Psoas muscle (tissue), 8 donors: ENCODE results near the gene KIF6. TPM values are rescaled to one million over a fixed set of nuclear protein-coding genes. Genes with fewer than 3 reads are reported as not detected.

Experiments
- ATAC-seq, 4 donors: fragments of 200-7000 bp; cut with Tn5 transposase; one replicate each; pipeline ENCODE4 v1.9.1; 2020; ENCODE audit warnings: moderate library complexity in 3 of 4, mild to moderate bottlenecking in 2 of 4
- DNase-seq, 2 donors: peaks; one replicate each; pipeline ENCODE4 v3.0.0-alpha.2; 2020
- H3K27ac ChIP-seq: fragments of 200-600 bp; one replicate; pipeline ENCODE4 v1.8.0; 2022
- H3K27me3 ChIP-seq, 3 donors: fragments of 200-600 bp in 1 of 3; one replicate each; pipeline versions ENCODE4 v1.6.1 to v1.8.0; 2013 to 2022; ENCODE audit warnings: low read length in 2 of 3, mild to moderate bottlenecking in 2 of 3, moderate library complexity in 1 of 3; ENCODE audit not compliant: insufficient read depth in 3 of 3
- H3K36me3 ChIP-seq, 2 donors: fragments of 200-600 bp in 1 of 2; one replicate each; pipeline versions ENCODE4 v1.6.1 to v1.8.0; 2013 to 2022; ENCODE audit warnings: low read depth in 1 of 2, mild to moderate bottlenecking in 1 of 2, moderate library complexity in 1 of 2; ENCODE audit not compliant: insufficient read depth in 1 of 2
- H3K4me1 ChIP-seq: fragments of 200-600 bp; one replicate; pipeline ENCODE4 v1.8.0; 2022
- H3K4me3 ChIP-seq: fragments of 200-600 bp; one replicate; pipeline ENCODE4 v1.8.0; 2022; ENCODE audit warnings: mild to moderate bottlenecking
- H3K9me3 ChIP-seq: fragments of 200-600 bp; one replicate; pipeline ENCODE4 v1.8.0; 2022
- WGBS, 3 donors: extraction: QIAGEN DNeasy Blood & Tissue Kit; methylation state at CpG; one replicate each; pipeline versions ENCODE4 v1.1.6 to v1.1.7; 2013; 5-methylcytosine and 5-hydroxymethylcytosine counted together
- intact Hi-C, 2 donors: fragments of 100-400 bp; cut with DNase I; formaldehyde crosslinking; loops; one replicate each; pipeline versions ENCODE4 v1.11.0 to v1.14.2; 2022
- polyA plus RNA-seq, 3 donors: library from polyadenylated mRNA; stranded (reverse); fragments of 200-250 nt; gene quantifications; one replicate each; pipeline ENCODE4 v1.2.3, GENCODE V29; 2013
- total RNA-seq, 4 donors: library from RNA; stranded (reverse); fragmentation: NEBNext Ultra II Directional in 2 of 4; extraction: Animal tissue kit (Norgen Biotek cat#: 25700) in 2 of 4; gene quantifications; one replicate each; pipeline versions ENCODE4 v1.2.1 to v1.2.4, GENCODE V29; 2021 to 2023
- TF ChIP-seq, protein P1 (sequence below): fragments of 200-600 bp; IDR thresholded peaks from one replicate; pipeline ENCODE4 v1.8.0; 2022; ENCODE audit warnings: antibody characterized with exemption
- donor health status: healthy with polysubstance abuse.
- donor health status: DM: no; HTN: no; CAD: no; lungs with moderate emphysema.
- donor health status: Bipolar disorder and iron deficiency.
- donor health status: healthy.
- donor health status: DM: yes; HTN: yes; CAD: no.
- donor health status: DM: no; HTN: no; CAD: no.
- donor health status: DM: no; HTN: no; CAD: no.
- donor health status: DM: yes; HTN: yes; CAD: no.

KIF6 gene
- total and polyA plus RNA-seq, 7 donors = 0.03 to 0.17 (median 0.09) TPM; not detected in 2

- intact Hi-C loops = no loop called here
- DNase-seq = no peak
These were observed 167.1 kb downstream of the KIF6 start for GRCh38 chr6:39558079-39558478.

DNA sequence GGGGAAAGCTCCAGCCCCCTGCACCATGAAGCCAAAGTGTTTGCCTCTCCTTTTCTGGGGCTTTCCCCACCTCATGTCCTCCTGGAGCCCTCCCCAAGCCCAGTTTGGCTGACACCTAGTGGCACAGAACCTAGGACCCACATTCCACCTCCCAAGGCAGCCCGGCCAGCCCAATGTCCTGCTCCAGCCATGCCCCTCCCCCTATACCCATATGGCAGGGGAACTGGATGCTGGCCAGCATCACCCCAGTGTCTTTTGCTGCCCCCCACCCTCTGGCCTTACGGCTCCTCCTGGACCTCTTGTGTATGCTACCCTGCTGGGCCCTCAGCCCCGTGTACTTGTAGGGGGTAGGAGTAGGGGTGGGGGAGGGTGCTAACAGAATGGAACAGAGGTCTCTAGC, 170.1 kb downstream of the KIF6 start:
- no peaks in the 10 kb centered on the region for H3K36me3 ChIP-seq
- H3K4me1 ChIP-seq = no peaks in the 10 kb centered on the region
- intact Hi-C loops = no loop called here
- 70 to 78% (median 78%) methylated on average over 3 of the region's 3 CpGs for WGBS, 3 donors
- no peak overlapping the region for H3K4me3 ChIP-seq
- TF ChIP-seq, protein P1, sequence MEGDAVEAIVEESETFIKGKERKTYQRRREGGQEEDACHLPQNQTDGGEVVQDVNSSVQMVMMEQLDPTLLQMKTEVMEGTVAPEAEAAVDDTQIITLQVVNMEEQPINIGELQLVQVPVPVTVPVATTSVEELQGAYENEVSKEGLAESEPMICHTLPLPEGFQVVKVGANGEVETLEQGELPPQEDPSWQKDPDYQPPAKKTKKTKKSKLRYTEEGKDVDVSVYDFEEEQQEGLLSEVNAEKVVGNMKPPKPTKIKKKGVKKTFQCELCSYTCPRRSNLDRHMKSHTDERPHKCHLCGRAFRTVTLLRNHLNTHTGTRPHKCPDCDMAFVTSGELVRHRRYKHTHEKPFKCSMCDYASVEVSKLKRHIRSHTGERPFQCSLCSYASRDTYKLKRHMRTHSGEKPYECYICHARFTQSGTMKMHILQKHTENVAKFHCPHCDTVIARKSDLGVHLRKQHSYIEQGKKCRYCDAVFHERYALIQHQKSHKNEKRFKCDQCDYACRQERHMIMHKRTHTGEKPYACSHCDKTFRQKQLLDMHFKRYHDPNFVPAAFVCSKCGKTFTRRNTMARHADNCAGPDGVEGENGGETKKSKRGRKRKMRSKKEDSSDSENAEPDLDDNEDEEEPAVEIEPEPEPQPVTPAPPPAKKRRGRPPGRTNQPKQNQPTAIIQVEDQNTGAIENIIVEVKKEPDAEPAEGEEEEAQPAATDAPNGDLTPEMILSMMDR = no peak
- no peaks in the 10 kb centered on the region for H3K27me3 ChIP-seq
- ATAC-seq = no peak
- no peaks in the 10 kb centered on the region for H3K9me3 ChIP-seq
- no peak overlapping the region for H3K27ac ChIP-seq
- no peak for DNase-seq

More at GRCh38 chr6:39558079-39558478, 167.1 kb downstream of the KIF6 start:
- TF ChIP-seq, protein P1 = no peak
- Histone ChIP-seq H3K9me3 (no peaks in the 10 kb centered on the region), H3K27me3 (no peaks in the 10 kb centered on the region), H3K4me3 (no peak overlapping the region), H3K4me1 (no peaks in the 10 kb centered on the region), H3K36me3 (no peaks in the 10 kb centered on the region), H3K27ac (no peak overlapping the region)
- WGBS, 3 donors = 45 to 54% (median 46%) methylated on average over 1 of the region's 1 CpG
- no peak for ATAC-seq

- WGBS, 3 donors = 70 to 75% (median 74%) methylated on average over 11 of the region's 11 CpGs
- Histone ChIP-seq H3K27ac (no peak overlapping the region), H3K27me3 (no peaks in the 10 kb centered on the region), H3K4me1 (no peaks in the 10 kb centered on the region), H3K36me3 (no peaks in the 10 kb centered on the region), H3K9me3 (no peaks in the 10 kb centered on the region), H3K4me3 (no peak overlapping the region)
- ATAC-seq (no peak), DNase-seq (peak in 1 of 2 donors; percentile 25)
- intact Hi-C loops = no loop called here
- TF ChIP-seq, protein P1 = no peak
These were observed 171.1 kb downstream of the KIF6 start for GRCh38 chr6:39553860-39554802.

DNA sequence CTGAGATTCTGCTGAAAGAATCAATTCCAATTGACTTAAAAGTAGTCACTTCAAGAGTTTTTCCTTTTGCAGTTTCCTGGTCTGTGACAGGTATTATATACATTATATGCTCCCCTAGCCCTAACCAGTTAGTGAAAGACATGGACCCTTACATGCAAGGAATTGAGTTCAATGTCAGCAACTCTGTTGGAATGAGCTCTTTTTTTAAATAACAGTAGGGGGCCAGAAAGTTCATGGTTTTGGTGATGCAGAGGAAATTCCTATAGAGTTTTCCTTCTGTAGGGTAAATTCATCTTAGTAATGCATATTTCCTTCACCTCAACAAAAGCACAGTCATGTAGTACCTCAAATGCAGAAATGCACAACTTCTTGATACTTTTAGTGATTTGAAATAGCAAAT, 172.2 kb downstream of the KIF6 start:
- no peaks in the 10 kb centered on the region for H3K27me3 ChIP-seq
- TF ChIP-seq, protein P1 = no peak
- H3K27ac ChIP-seq = no peak overlapping the region
- no peaks in the 10 kb centered on the region for H3K36me3 ChIP-seq
- H3K4me3 ChIP-seq = no peak overlapping the region
- no peaks in the 10 kb centered on the region for H3K4me1 ChIP-seq
- DNase-seq = no peak
- no peaks in the 10 kb centered on the region for H3K9me3 ChIP-seq
- intact Hi-C loops = no loop called here
- ATAC-seq = no peak
